ENCODE data around the gene CNTNAP2.
"Not testable (repeated sequence)": the region's sequence is repeated elsewhere in the genome, so short reads cannot be mapped to it uniquely, and the experiment has no call there.

The CNTNAP2 gene

GRCh38 chr7:148461392-148462179, 2345.0 kb downstream of the CNTNAP2 start:
- no peak for TF ChIP-seq CTCF (conservative IDR thresholded peaks at IDR 0.05)
- TF ChIP-seq ZFX (IDR thresholded peaks at IDR 0.05), result no peak
- no peak overlapping the region for H3K27ac ChIP-seq

- not testable (repeated sequence) for H3K27ac ChIP-seq
Observed at GRCh38 chr7:148462774-148463173, 2346.2 kb downstream of the CNTNAP2 start.

- no peak for TF ChIP-seq CTCF (conservative IDR thresholded peaks at IDR 0.05)
- TF ChIP-seq ZFX (IDR thresholded peaks at IDR 0.05), result no peak
Observed at GRCh38 chr7:148463210-148463609, 2346.6 kb downstream of the CNTNAP2 start.

GRCh38 chr7:148464947-148465346, 2348.3 kb downstream of the CNTNAP2 start:
- TF ChIP-seq CTCF (conservative IDR thresholded peaks at IDR 0.05) (no peak), ZFX (IDR thresholded peaks at IDR 0.05) (no peak)

More at GRCh38 chr7:148463210-148463609, 2346.6 kb downstream of the CNTNAP2 start:
- no peak overlapping the region for H3K27ac ChIP-seq

GRCh38 chr7:148465441-148465840, 2348.8 kb downstream of the CNTNAP2 start:
- not testable (repeated sequence) for H3K27ac ChIP-seq

More at GRCh38 chr7:148464947-148465346, 2348.3 kb downstream of the CNTNAP2 start:
- H3K27ac ChIP-seq, result no peak overlapping the region

GRCh38 chr7:148466120-148466519, 2349.5 kb downstream of the CNTNAP2 start:
- TF ChIP-seq ZFX (IDR thresholded peaks at IDR 0.05) (no peak), CTCF (conservative IDR thresholded peaks at IDR 0.05) (no peak)
- no peak overlapping the region for H3K27ac ChIP-seq

- no peak overlapping the region for H3K27ac ChIP-seq
- TF ChIP-seq CTCF (conservative IDR thresholded peaks at IDR 0.05) (no peak), ZFX (IDR thresholded peaks at IDR 0.05) (no peak)
Observed at GRCh38 chr7:148468700-148469098, 2352.1 kb downstream of the CNTNAP2 start.

Data from C4-2B (cell line).